ES-I3 (cell line): ENCODE results near the gene TECRL.

Experiments used
- H3K36me3 ChIP-seq: 2 replicates; pipeline ENCODE4 v1.6.1; 2013; ENCODE audit warnings: mild to moderate bottlenecking, low read length, control low read depth, moderate library complexity; ENCODE audit not compliant: insufficient read depth
- H3K4me1 ChIP-seq: 2 replicates; pipeline ENCODE4 v1.6.1; 2013; ENCODE audit warnings: mild to moderate bottlenecking, control low read depth, low read length; ENCODE audit not compliant: insufficient read depth
- H3K9ac ChIP-seq: 2 replicates; pipeline ENCODE4 v1.6.1; 2013; ENCODE audit warnings: low read depth, mild to moderate bottlenecking, low read length, moderate library complexity
- H3K9me3 ChIP-seq: 2 replicates; pipeline ENCODE4 v1.6.1; 2013; ENCODE audit warnings: mild to moderate bottlenecking, low read length, moderate library complexity; ENCODE audit not compliant: control insufficient read depth, insufficient read depth

Gene TECRL

GRCh38 chr4:64409300-64409699 is at the start of gene TECRL:
Gene TECRL (minus strand): TSS chr4:64409450. CDS start chr4:64409351, 99 bp downstream.
- Histone ChIP-seq H3K4me1 (no peaks in the 10 kb centered on the region), H3K36me3 (no peaks in the 10 kb centered on the region), H3K9me3 (no peaks in the 10 kb centered on the region), H3K9ac (no peak within 1 kb of the TSS)

GRCh38 chr4:64432674-64433073 is 23.4 kb upstream of the TECRL start:
- Histone ChIP-seq H3K4me1 (no peaks in the 10 kb centered on the region), H3K36me3 (no peaks in the 10 kb centered on the region), H3K9ac (no peak overlapping the region), H3K9me3 (peaks cover 3% of the 10 kb centered on the region)

- Histone ChIP-seq H3K9ac (no peak overlapping the region), H3K36me3 (no peaks in the 10 kb centered on the region), H3K9me3 (peaks cover 3% of the 10 kb centered on the region), H3K4me1 (no peaks in the 10 kb centered on the region)
Observed at GRCh38 chr4:64430933-64431332, 21.7 kb upstream of the TECRL start.

GRCh38 chr4:64417974-64418373 is 8.7 kb upstream of the TECRL start:
- H3K9me3 ChIP-seq = no peaks in the 10 kb centered on the region
- no peak overlapping the region for H3K9ac ChIP-seq
- H3K36me3 ChIP-seq = no peaks in the 10 kb centered on the region
- H3K4me1 ChIP-seq = no peaks in the 10 kb centered on the region

- Histone ChIP-seq H3K9ac (no peak overlapping the region), H3K9me3 (no peaks in the 10 kb centered on the region), H3K4me1 (no peaks in the 10 kb centered on the region), H3K36me3 (no peaks in the 10 kb centered on the region)
Observed at GRCh38 chr4:64407000-64407399, 2.2 kb downstream of the TECRL start.

- Histone ChIP-seq H3K9ac (no peak overlapping the region), H3K4me1 (no peaks in the 10 kb centered on the region), H3K36me3 (no peaks in the 10 kb centered on the region), H3K9me3 (no peaks in the 10 kb centered on the region)
Observed at GRCh38 chr4:64405761-64406160, 3.5 kb downstream of the TECRL start.

- Histone ChIP-seq H3K9me3 (no peaks in the 10 kb centered on the region), H3K36me3 (no peaks in the 10 kb centered on the region), H3K9ac (no peak overlapping the region), H3K4me1 (no peaks in the 10 kb centered on the region)
Observed at GRCh38 chr4:64402684-64403083, 6.6 kb downstream of the TECRL start.

- no peaks in the 10 kb centered on the region for H3K4me1 ChIP-seq
- no peaks in the 10 kb centered on the region for H3K9me3 ChIP-seq
- H3K9ac ChIP-seq = no peak overlapping the region
- H3K36me3 ChIP-seq = no peaks in the 10 kb centered on the region
Observed at GRCh38 chr4:64399313-64400109, 9.7 kb downstream of the TECRL start.

GRCh38 chr4:64394469-64394868 is 14.8 kb downstream of the TECRL start:
- H3K4me1 ChIP-seq = no peaks in the 10 kb centered on the region
- no peak overlapping the region for H3K9ac ChIP-seq
- H3K36me3 ChIP-seq = no peaks in the 10 kb centered on the region
- H3K9me3 ChIP-seq = no peaks in the 10 kb centered on the region

GRCh38 chr4:64388252-64388651 is 21.0 kb downstream of the TECRL start:
- no peaks in the 10 kb centered on the region for H3K36me3 ChIP-seq
- no peak overlapping the region for H3K9ac ChIP-seq
- H3K4me1 ChIP-seq = no peaks in the 10 kb centered on the region
- H3K9me3 ChIP-seq = no peaks in the 10 kb centered on the region

- Histone ChIP-seq H3K4me1 (no peaks in the 10 kb centered on the region), H3K9me3 (no peaks in the 10 kb centered on the region), H3K9ac (no peak overlapping the region), H3K36me3 (no peaks in the 10 kb centered on the region)
Observed at GRCh38 chr4:64385220-64385619, 24.0 kb downstream of the TECRL start.

- H3K9me3 ChIP-seq = no peaks in the 10 kb centered on the region
- H3K36me3 ChIP-seq = no peaks in the 10 kb centered on the region
Observed at GRCh38 chr4:64384237-64385203, 24.7 kb downstream of the TECRL start.

GRCh38 chr4:64368741-64369140 is 40.5 kb downstream of the TECRL start:
- no peaks in the 10 kb centered on the region for H3K36me3 ChIP-seq
- H3K9ac ChIP-seq = no peak overlapping the region
- no peaks in the 10 kb centered on the region for H3K9me3 ChIP-seq
- no peaks in the 10 kb centered on the region for H3K4me1 ChIP-seq

More at GRCh38 chr4:64384237-64385203, 24.7 kb downstream of the TECRL start:
- Histone ChIP-seq H3K9ac (no peak overlapping the region), H3K4me1 (no peaks in the 10 kb centered on the region)

- no peaks in the 10 kb centered on the region for H3K4me1 ChIP-seq
- H3K9ac ChIP-seq = no peak overlapping the region
- H3K9me3 ChIP-seq = no peaks in the 10 kb centered on the region
- H3K36me3 ChIP-seq = no peaks in the 10 kb centered on the region
Observed at GRCh38 chr4:64361399-64361740, 47.9 kb downstream of the TECRL start.
